Measurements from ENCODE around the gene ARIH1. TPM values are rescaled to one million over a fixed set of nuclear protein-coding genes. Genes with fewer than 3 reads are reported as not detected.

The ARIH1 gene
- total and polyA plus RNA-seq, 2 experiments from 2014 or later: 24.5 to 29.5 TPM

- peaks cover 19% of the 10 kb centered on the region for H3K4me1 ChIP-seq (ENCODE audit: insufficient read depth)
- no peaks in the 10 kb centered on the region for H3F3A ChIP-seq (ENCODE audit: insufficient read depth)
- no peak overlapping the region for H2AFZ ChIP-seq
- H3K27me3 ChIP-seq (replicated peaks; ENCODE audit: insufficient read depth): no peaks in the 10 kb centered on the region
- no peaks in the 10 kb centered on the region for H3K36me3 ChIP-seq (ENCODE audit: low read depth)
- H3K9me2 ChIP-seq (ENCODE audit: insufficient read depth): no peaks in the 10 kb centered on the region
- in situ Hi-C loops (cut with MboI): no loop called here
- no peak overlapping the region for H3K4me3 ChIP-seq
- H4K20me1 ChIP-seq (ENCODE audit: insufficient read depth): peaks cover 21% of the 10 kb centered on the region
- DNase-seq: no peak
- no peaks in the 10 kb centered on the region for H3K9me3 ChIP-seq (ENCODE audit: low read depth)
- H3K4me2 ChIP-seq (ENCODE audit: unreplicated experiment): no peak overlapping the region
- H3K9ac ChIP-seq: no peak overlapping the region
- WGBS, 2 experiments (ENCODE audit: low coverage in 1 of 2, low lambda C conversion rate in 2 of 2, missing lambda C conversion rate in 2 of 2): 55 to 57% methylated on average over 5 of the region's 5 CpGs
- no peak overlapping the region for H3K27ac ChIP-seq
- TF ChIP-seq EZH2 (IDR thresholded peaks at IDR 0.05; ENCODE audit: insufficient read depth, poor library complexity, severe bottlenecking) (no peak), EZH2phosphoT487 (IDR thresholded peaks at IDR 0.05; ENCODE audit: insufficient read depth, low read depth) (no peak)
- peaks cover 100% of the 10 kb centered on the region for H3K79me2 ChIP-seq (ENCODE audit: insufficient read depth)
Observed at GRCh38 chr15:72502220-72502809, 28.2 kb downstream of the ARIH1 start.

- no peaks in the 10 kb centered on the region for H3K9me2 ChIP-seq (ENCODE audit: insufficient read depth)
- 58 to 67% methylated on average over 1 of the region's 1 CpG for WGBS, 2 experiments (ENCODE audit: low coverage in 1 of 2, low lambda C conversion rate in 2 of 2, missing lambda C conversion rate in 2 of 2)
- H2AFZ ChIP-seq: no peak overlapping the region
- H3K9ac ChIP-seq: no peak overlapping the region
- H3K4me1 ChIP-seq (ENCODE audit: insufficient read depth): peaks cover 15% of the 10 kb centered on the region
- H3K79me2 ChIP-seq (ENCODE audit: insufficient read depth): peaks cover 100% of the 10 kb centered on the region
- H4K20me1 ChIP-seq (ENCODE audit: insufficient read depth): peaks cover 21% of the 10 kb centered on the region
- H3K9me3 ChIP-seq (ENCODE audit: low read depth): no peaks in the 10 kb centered on the region
- H3K4me2 ChIP-seq (ENCODE audit: unreplicated experiment): no peak overlapping the region
- no peak overlapping the region for H3K27ac ChIP-seq
- H3K36me3 ChIP-seq (ENCODE audit: low read depth): no peaks in the 10 kb centered on the region
- no peak for DNase-seq
- TF ChIP-seq EZH2phosphoT487 (IDR thresholded peaks at IDR 0.05; ENCODE audit: insufficient read depth, low read depth) (no peak), EZH2 (IDR thresholded peaks at IDR 0.05; ENCODE audit: insufficient read depth, poor library complexity, severe bottlenecking) (no peak)
- in situ Hi-C loops (cut with MboI): no loop called here
- H3K27me3 ChIP-seq (replicated peaks; ENCODE audit: insufficient read depth): no peaks in the 10 kb centered on the region
- no peaks in the 10 kb centered on the region for H3F3A ChIP-seq (ENCODE audit: insufficient read depth)
- H3K4me3 ChIP-seq: no peak overlapping the region
Observed at GRCh38 chr15:72503147-72503546, 29.0 kb downstream of the ARIH1 start.

GRCh38 chr15:72507402-72508092, 33.4 kb downstream of the ARIH1 start:
- TF ChIP-seq EZH2 (IDR thresholded peaks at IDR 0.05; ENCODE audit: insufficient read depth, poor library complexity, severe bottlenecking) (no peak), EZH2phosphoT487 (IDR thresholded peaks at IDR 0.05; ENCODE audit: insufficient read depth, low read depth) (no peak)
- WGBS, 2 experiments (ENCODE audit: low coverage in 1 of 2, low lambda C conversion rate in 2 of 2, missing lambda C conversion rate in 2 of 2): 89 to 93% methylated on average over 1 of the region's 1 CpG
- no peak overlapping the region for H3K4me2 ChIP-seq (ENCODE audit: unreplicated experiment)
- no peak overlapping the region for H3K27ac ChIP-seq
- no peaks in the 10 kb centered on the region for H3K9me2 ChIP-seq (ENCODE audit: insufficient read depth)
- H3F3A ChIP-seq (ENCODE audit: insufficient read depth): 0 out of 2 replicates have a peak, but pooled peaks cover 9% of the 10 kb centered on the region
- in situ Hi-C loops (cut with MboI): no loop called here
- no peaks in the 10 kb centered on the region for H3K27me3 ChIP-seq (replicated peaks; ENCODE audit: insufficient read depth)
- H3K9ac ChIP-seq: no peak overlapping the region
- no peaks in the 10 kb centered on the region for H3K9me3 ChIP-seq (ENCODE audit: low read depth)
- H3K36me3 ChIP-seq (ENCODE audit: low read depth): no peaks in the 10 kb centered on the region
- no peak overlapping the region for H2AFZ ChIP-seq
- no peak overlapping the region for H3K4me3 ChIP-seq
- H3K79me2 ChIP-seq (ENCODE audit: insufficient read depth): peaks cover 100% of the 10 kb centered on the region
- no peak for DNase-seq
- H3K4me1 ChIP-seq (ENCODE audit: insufficient read depth): peaks cover 20% of the 10 kb centered on the region
- H4K20me1 ChIP-seq (ENCODE audit: insufficient read depth): peaks cover 22% of the 10 kb centered on the region

- Histone ChIP-seq H3K36me3 (ENCODE audit: low read depth) (no peaks in the 10 kb centered on the region), H3K27me3 (replicated peaks; ENCODE audit: insufficient read depth) (no peaks in the 10 kb centered on the region), H3K9ac (no peak overlapping the region), H2AFZ (no peak overlapping the region), H4K20me1 (ENCODE audit: insufficient read depth) (peaks cover 16% of the 10 kb centered on the region), H3K4me2 (ENCODE audit: unreplicated experiment) (no peak overlapping the region), H3K4me1 (ENCODE audit: insufficient read depth) (peaks cover 16% of the 10 kb centered on the region), H3K9me3 (ENCODE audit: low read depth) (no peaks in the 10 kb centered on the region), H3K79me2 (ENCODE audit: insufficient read depth) (peaks cover 98% of the 10 kb centered on the region), H3K4me3 (no peak overlapping the region), H3F3A (ENCODE audit: insufficient read depth) (peaks cover 16% of the 10 kb centered on the region; the same call in 1 of the 2 replicates), H3K9me2 (ENCODE audit: insufficient read depth) (no peaks in the 10 kb centered on the region), H3K27ac (no peak overlapping the region)
- no peak for TF ChIP-seq EZH2phosphoT487 (IDR thresholded peaks at IDR 0.05; ENCODE audit: insufficient read depth, low read depth)
- no peak for TF ChIP-seq EZH2 (IDR thresholded peaks at IDR 0.05; ENCODE audit: insufficient read depth, poor library complexity, severe bottlenecking)
- in situ Hi-C loops (cut with MboI): no loop called here
- no peak for DNase-seq
- 87 to 91% methylated on average over 4 of the region's 4 CpGs for WGBS, 2 experiments (ENCODE audit: low coverage in 1 of 2, low lambda C conversion rate in 2 of 2, missing lambda C conversion rate in 2 of 2)
Observed at GRCh38 chr15:72509484-72509883, 35.4 kb downstream of the ARIH1 start.
